Thyroid gland (tissue), 4 donors: ENCODE data around the gene NFIB. TPM values are rescaled to one million over a fixed set of nuclear protein-coding genes. Genes with fewer than 3 reads are reported as not detected.
A peak's percentile ranks its signal among the peaks of the same experiment; 100 is the strongest.

ENCODE experiments used
- DNase-seq, 2 donors: peaks; one replicate each; pipeline ENCODE4 v3.0.0-alpha.2; 2019
- H3K27ac ChIP-seq, 3 donors: fragments of 200-600 bp; sonication (generic); 1 replicate in 2 of 3; 2 replicates in 1 of 3; pipeline ENCODE4 v1.5.1; 2016 to 2019; ENCODE audit warnings: mild to moderate bottlenecking in 1 of 3, moderate library complexity in 1 of 3
- H3K27me3 ChIP-seq: fragments of 200-600 bp; sonication (generic); one replicate; pipeline ENCODE4 v1.5.1; 2019
- H3K36me3 ChIP-seq, 2 donors: fragments of 200-600 bp; sonication (generic); one replicate each; pipeline ENCODE4 v1.5.1; 2016 to 2019
- H3K4me1 ChIP-seq, 2 donors: fragments of 200-600 bp; sonication (generic); one replicate each; pipeline ENCODE4 v1.5.1; 2017 to 2019
- H3K4me3 ChIP-seq, 3 donors: fragments of 200-600 bp; sonication (generic); replicated peaks in 1 of 3; 1 replicate in 2 of 3; 2 replicates in 1 of 3; pipeline ENCODE4 v1.5.1; 2016; ENCODE audit warnings: mild to moderate bottlenecking in 1 of 3
- H3K9me3 ChIP-seq: fragments of 200-600 bp; sonication (generic); one replicate; pipeline ENCODE4 v1.5.1; 2017
- CTCF ChIP-seq, 6 experiments: fragments of 200-600 bp in 3 of 6; fragments of 450-650 bp in 3 of 6; sonication (generic) in 3 of 6; IDR thresholded peaks; one replicate each; pipeline ENCODE4 v1.5.1; 2016 to 2019; ENCODE audit warnings: antibody characterized with exemption in 6 of 6, mild to moderate bottlenecking in 2 of 6, inconsistent platforms in 1 of 6, moderate library complexity in 1 of 6
- POLR2A ChIP-seq, 2 donors: fragments of 450-650 bp; IDR thresholded peaks; one replicate each; pipeline ENCODE4 v1.6.1; 2017; ENCODE audit warnings: antibody characterized with exemption in 2 of 2, mild to moderate bottlenecking in 2 of 2, moderate library complexity in 1 of 2
- WGBS, 2 donors: methylation state at CpG; one replicate each; pipeline ENCODE4 v1.1.5; 2017; 5-methylcytosine and 5-hydroxymethylcytosine counted together
- intact Hi-C: fragments of 100-400 bp; cut with DNase I; formaldehyde crosslinking; loops from one replicate; pipeline ENCODE4 v1.15.1; 2023
- total RNA-seq, 4 donors: library from RNA; depleted of rRNA; stranded (reverse); fragments of >200 nt; gene quantifications; one replicate each; pipeline ENCODE4 v1.2.3, GENCODE V29; 2016

NFIB gene
- total RNA-seq, 4 donors from 2014 or later: 57.9 to 144 (median 125) TPM

GRCh38 chr9:14296495-14297113 lies 17.3 kb downstream of the NFIB start:
- Histone ChIP-seq H3K27ac (no peak overlapping the region), H3K36me3 (no peaks in the 10 kb centered on the region), H3K9me3 (no peaks in the 10 kb centered on the region), H3K4me3 (no peak overlapping the region), H3K27me3 (no peaks in the 10 kb centered on the region), H3K4me1 (peaks cover 6 to 8% of the 10 kb centered on the region in 2 donors)
- intact Hi-C loops: no loop called here
- 75 to 77% methylated on average over 7 of the region's 7 CpGs for WGBS, 2 donors
- peak in 1 of 2 donors; percentile 28 for DNase-seq
- TF ChIP-seq POLR2A (IDR thresholded peaks at IDR 0.05): no peak
- no peak for TF ChIP-seq CTCF (IDR thresholded peaks at IDR 0.05)

- no peaks in the 10 kb centered on the region for H3K9me3 ChIP-seq
- no peaks in the 10 kb centered on the region for H3K27me3 ChIP-seq
- peaks cover 5 to 6% of the 10 kb centered on the region in 2 donors for H3K4me1 ChIP-seq
- TF ChIP-seq CTCF (IDR thresholded peaks at IDR 0.05): no peak
- no peak for TF ChIP-seq POLR2A (IDR thresholded peaks at IDR 0.05)
- intact Hi-C loops: no loop called here
- no peak overlapping the region for H3K4me3 ChIP-seq
- H3K27ac ChIP-seq: no peak overlapping the region
- no peak for DNase-seq
- 83 to 92% methylated on average over 8 of the region's 8 CpGs for WGBS, 2 donors
- H3K36me3 ChIP-seq: no peaks in the 10 kb centered on the region
Observed at GRCh38 chr9:14294659-14295058, 19.3 kb downstream of the NFIB start.

DNA sequence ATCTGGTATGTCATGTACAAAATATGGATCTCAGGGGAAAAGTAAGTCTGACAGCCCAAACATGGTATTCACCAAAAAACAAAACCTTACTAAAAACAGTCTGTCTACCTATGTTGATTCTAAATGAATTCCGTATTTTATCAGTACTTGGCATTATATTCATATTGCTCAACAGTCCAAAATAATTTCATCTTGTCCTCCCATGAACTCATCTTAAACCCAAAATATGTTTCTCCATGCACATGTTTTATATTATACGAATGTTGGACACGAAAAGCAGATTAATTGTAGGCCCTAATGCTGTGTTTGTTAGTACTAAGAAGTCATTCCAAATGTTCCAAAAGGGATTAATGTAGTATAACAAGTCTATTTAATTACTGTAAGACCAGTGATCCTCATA lies 20.1 kb downstream of the NFIB start:
- TF ChIP-seq CTCF (IDR thresholded peaks at IDR 0.05) (no peak), POLR2A (IDR thresholded peaks at IDR 0.05) (no peak)
- H3K27ac ChIP-seq: no peak overlapping the region
- no peaks in the 10 kb centered on the region for H3K27me3 ChIP-seq
- intact Hi-C loops: no loop called here
- no peaks in the 10 kb centered on the region for H3K9me3 ChIP-seq
- no peak for DNase-seq
- H3K4me1 ChIP-seq: peaks cover 2 to 3% of the 10 kb centered on the region in 2 donors
- 77% methylated on average over 3 of the region's 3 CpGs for WGBS, 2 donors
- H3K4me3 ChIP-seq: no peak overlapping the region
- no peaks in the 10 kb centered on the region for H3K36me3 ChIP-seq

- WGBS, 2 donors: 28 to 64% methylated on average over 3 of the region's 3 CpGs
- H3K36me3 ChIP-seq: no peaks in the 10 kb centered on the region
- no peaks in the 10 kb centered on the region for H3K9me3 ChIP-seq
- no peak overlapping the region for H3K4me3 ChIP-seq
- H3K27ac ChIP-seq: no peak overlapping the region
- no peaks in the 10 kb centered on the region for H3K27me3 ChIP-seq
- DNase-seq: no peak
- H3K4me1 ChIP-seq: no peaks in the 10 kb centered on the region
- intact Hi-C loops: no loop called here
- TF ChIP-seq CTCF (IDR thresholded peaks at IDR 0.05) (no peak), POLR2A (IDR thresholded peaks at IDR 0.05) (no peak)
Observed at GRCh38 chr9:14292181-14292739, 21.7 kb downstream of the NFIB start.

GRCh38 chr9:14289916-14290315 lies 24.0 kb downstream of the NFIB start:
- 63 to 76% methylated on average over 3 of the region's 3 CpGs for WGBS, 2 donors
- H3K27ac ChIP-seq: no peak overlapping the region
- intact Hi-C loops: no loop called here

More at GRCh38 chr9:14289916-14290315, 24.0 kb downstream of the NFIB start:
- Histone ChIP-seq H3K4me1 (no peaks in the 10 kb centered on the region), H3K4me3 (no peak overlapping the region), H3K9me3 (no peaks in the 10 kb centered on the region), H3K36me3 (no peaks in the 10 kb centered on the region), H3K27me3 (no peaks in the 10 kb centered on the region)
- DNase-seq: no peak
- no peak for TF ChIP-seq CTCF (IDR thresholded peaks at IDR 0.05)
- no peak for TF ChIP-seq POLR2A (IDR thresholded peaks at IDR 0.05)
